NCI-H1694 treated with DMSO at 0.1 percent for 48 hours (cell line): ENCODE results near the gene SPACA7.

ENCODE experiments used
- DNase-seq: peaks from one replicate; lab custom pipeline; 2025; lab: John Stamatoyannopoulos, UW

SPACA7 gene

DNA sequence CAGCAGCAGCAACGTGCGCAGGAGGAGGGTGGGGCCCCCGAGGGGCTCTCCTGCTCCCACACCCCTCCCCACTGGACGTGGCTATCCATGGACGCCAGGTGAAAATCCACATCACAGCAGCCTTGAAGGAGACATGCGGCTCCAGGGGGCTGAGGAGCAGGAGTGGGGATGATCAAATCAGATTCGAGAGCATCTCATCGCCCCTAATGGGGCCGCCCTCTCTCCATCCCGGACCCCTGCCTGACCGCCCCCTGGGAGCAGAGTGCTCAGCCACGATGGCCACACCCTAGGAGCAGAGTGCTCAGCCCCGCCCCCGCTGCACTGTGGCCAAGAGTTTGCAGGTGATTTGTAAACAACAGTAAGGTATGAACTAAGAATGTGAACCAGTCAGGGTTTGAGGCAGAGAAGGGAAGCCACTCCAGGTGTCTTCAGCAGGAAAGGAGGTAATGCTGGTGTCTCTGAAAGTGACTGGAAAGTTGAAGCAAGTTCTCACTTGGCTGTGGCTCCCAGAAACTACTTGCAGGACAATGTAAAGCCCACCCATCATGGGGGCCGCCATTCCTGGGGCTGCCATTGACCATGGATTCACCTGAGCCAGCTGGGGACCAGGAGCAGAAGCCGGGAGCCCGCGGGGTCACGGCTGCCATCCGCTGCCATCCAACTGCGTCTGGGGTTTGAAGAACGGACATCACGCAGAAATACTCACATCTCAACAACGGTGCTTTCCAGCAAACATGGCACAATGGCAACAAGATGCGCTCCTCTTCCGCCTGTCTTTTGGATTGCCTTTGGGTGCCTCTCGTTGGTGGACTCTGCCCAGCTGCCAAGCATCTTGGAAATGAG lies 71.8 kb downstream of the SPACA7 start:
- no peak for DNase-seq

DNA sequence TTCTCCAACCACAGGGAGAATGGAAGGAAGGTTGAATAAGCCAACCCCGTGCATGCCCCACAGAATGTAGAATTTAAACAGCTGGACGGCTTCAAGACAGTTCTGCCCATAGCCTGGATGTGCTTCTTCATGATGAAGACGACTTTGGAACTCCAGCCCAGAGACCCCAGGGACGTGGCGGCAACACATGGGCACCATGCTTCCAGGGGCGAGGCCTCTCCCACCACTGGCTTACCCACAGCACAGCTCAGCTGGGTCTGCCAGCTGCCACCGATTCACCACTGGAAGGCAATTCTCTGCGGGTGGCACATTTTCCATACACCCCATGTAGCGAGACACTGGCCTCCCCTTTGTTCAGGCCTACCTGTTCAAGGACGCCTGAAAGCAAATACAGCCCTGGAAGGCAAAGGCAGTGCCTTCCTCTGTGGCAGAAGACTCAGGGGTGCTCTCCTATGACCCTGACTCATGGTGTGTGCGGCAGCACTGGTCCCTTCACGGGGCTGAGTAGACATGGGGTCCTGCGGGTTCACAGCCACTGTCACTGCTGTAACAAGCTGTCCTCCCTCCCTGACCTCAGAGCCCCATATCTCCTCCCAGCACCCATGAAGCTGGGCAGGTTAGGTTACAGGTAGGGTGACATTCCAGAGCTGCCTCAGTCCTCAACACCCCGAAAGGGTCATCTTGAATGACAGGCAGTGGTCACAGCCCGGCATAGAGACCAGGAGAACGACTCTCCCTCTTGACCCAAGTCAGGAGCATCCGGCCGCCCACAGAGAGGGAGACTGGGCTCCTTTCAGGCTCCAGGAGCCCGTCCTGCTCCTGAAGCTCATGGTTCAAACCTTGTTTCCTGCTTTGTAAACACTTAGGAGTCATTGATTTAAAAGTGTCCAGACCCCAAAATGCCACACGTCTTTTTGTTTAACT lies 72.7 kb downstream of the SPACA7 start:
- DNase-seq, result no peak

DNA sequence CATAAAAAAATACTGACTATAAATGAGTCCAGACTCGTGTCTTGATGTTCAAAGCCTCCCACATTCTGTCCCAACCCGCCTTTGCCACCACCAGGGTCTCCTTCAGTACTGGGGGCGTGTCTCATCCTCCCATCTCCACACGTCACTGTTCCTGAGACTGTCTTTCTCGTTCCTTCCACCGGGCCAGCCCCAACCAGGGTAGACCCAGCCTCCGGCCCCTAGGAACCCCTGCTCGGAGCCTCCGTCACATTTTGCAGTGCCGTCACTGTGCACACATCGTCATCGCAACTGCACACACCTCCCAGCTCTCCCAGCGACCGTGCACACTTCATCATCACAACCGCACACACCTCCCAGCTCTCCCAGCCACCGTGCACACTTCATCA lies 73.4 kb downstream of the SPACA7 start:
- DNase-seq, result no peak

DNA sequence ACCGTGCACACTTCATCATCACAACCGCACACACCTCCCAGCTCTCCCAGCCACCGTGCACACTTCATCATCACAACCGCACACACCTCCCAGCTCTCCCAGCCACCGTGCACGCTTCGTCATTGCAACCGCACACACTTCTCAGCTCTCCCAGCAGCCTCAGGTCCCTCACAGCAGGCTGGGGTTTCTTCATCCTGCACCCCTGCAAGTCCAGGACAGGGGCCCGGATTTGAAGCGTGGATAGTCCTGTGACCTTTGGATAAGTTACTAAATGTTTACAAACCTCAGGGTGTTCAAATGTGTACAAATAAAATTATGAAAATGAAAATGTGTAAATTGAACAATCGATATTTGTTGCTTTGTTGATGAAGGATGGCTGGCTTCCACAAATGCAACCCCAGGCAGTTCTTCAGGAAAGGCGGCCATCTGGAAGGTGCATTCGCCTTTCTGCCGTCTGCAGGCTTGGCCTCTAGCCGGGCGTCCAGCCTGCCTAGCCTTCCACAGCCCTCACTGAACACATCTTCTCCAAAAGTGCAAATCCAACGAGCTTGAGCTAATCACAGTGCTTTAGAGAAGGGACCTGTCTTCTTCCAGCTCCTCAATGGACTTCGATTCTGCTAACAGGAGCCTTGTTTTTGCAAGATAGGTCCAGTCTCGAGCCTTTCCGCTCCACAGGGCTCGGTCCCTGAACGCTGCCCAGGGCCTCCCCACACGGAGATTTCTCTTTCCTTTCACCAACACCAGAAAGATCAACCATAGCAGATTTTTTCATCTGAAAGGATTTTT lies 74.2 kb downstream of the SPACA7 start:
- no peak for DNase-seq

DNA sequence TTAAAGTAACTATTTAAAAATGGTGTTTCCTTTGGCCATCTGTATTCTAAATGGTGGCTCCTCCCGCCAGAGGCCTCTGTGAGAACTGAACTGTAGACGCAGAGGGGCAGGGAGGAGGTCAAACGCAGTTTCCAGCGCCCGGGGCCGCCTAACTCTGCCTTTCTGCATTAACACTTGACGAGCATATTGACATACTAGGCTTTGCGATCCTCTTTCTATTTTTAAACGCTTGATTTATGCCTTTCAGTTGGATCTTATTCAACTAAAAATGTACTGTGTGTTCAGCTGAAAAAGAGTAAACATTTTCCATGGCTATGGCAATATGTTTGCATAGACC lies 74.7 kb downstream of the SPACA7 start:
- no peak for DNase-seq

DNA sequence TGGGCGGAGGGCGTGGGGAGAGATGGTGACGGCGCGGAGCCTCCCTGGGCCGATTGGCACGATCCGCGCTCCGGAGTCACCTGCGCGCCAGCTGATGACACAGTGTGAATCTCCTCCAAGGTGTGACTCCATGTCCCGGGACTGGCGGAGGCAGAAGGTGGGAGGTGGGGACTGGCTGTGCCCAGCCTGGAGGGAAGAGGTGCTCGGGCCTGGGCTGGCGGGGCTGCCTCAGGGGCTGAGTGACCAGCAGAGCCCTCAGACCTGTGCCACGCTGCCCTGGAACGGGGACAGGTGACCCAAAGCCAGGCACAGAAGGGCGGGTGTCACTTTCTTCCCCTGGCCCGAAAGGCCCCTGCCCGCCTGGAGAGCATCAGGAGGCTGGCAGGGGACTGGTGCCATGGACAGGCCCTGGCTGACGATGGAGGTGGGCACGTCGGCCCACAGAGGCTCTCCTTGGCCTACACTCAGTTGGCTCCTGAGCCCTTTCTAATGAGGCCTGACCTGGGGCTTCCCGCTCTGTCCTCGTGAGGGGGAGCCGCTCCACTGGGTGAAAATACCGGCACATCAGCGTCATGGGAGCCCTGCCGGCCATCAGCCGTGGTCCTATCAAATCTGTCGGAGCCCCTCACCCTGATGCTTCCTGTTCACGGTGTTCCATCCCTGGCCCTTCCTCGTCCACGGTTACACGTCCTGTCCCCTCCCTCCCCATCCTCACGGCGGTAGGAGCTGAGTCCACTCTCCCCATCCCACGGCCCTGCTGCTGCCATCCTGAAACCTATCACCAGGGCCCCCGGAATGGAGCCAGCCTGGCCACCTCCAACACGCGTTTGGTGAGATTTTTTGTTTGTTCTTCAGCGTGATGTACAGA lies 75.6 kb downstream of the SPACA7 start:
- no peak for DNase-seq

DNA sequence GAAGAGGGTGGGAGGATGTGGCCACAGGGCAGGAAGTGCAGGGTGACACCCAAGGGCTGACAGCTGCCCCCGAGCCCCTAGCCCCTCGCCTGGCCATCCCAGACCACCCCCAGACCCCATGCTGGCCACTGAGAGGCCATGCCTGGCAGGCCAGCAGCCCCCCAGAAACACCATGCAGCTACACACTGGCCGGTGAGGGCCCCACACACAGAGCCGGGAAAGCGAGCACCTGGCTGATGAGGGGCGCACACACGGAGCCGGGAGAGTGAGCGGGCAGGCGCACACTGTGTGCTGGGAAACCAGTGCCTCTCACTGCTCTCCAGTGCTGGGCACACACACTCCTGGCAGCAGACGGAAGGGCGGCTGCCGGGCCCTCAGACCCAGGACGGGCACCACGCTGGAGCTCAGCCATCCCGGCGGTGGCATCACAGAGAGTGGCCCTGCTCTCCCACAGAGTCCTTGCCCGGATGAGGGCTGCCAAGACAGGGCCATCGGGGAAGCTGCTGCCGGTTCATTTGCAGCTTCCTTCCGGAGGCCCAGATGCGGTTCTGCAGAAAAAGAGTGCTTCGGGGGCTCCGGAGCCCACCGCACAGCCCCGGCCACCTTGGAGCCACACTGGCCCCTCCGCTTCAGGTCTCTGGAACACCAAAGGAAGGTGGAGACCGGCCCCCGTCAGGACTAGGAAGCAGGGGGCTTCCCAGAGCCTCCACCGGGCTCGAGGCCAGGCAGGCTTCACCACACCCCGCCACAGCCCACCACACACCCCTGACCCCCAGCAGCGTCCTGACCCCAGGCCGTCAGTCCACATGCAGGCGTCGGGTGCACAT lies 76.4 kb downstream of the SPACA7 start:
- no peak for DNase-seq

DNA sequence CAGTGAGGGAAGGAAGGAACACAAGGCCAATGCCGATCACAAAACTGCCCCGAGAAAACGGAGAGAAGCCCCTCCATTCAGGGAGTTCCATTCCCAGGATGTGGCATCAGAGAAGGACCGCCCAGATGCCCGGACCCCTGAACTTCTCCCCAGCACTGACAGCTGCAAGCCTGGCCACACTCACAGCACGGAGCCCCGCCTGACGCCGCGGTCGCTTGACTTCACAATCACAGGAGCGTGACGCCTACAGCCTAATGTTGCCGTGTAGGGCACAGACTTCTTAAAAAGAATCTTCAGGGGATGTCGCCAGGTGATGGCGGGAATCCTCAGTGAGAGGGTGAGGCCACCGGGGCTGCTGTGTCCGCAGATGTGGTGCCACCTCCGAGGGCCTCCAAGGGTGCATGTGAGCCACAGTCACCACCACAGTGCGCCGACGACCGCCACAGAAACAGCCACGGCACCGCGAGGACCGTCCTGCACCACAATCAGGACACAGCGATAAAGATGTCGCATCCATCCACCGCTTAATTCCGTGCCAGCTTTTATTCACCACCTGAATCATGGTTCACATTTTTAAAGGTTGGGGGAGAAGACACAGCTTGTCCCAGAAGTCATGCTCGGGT lies 77.2 kb downstream of the SPACA7 start:
- DNase-seq, result no peak

DNA sequence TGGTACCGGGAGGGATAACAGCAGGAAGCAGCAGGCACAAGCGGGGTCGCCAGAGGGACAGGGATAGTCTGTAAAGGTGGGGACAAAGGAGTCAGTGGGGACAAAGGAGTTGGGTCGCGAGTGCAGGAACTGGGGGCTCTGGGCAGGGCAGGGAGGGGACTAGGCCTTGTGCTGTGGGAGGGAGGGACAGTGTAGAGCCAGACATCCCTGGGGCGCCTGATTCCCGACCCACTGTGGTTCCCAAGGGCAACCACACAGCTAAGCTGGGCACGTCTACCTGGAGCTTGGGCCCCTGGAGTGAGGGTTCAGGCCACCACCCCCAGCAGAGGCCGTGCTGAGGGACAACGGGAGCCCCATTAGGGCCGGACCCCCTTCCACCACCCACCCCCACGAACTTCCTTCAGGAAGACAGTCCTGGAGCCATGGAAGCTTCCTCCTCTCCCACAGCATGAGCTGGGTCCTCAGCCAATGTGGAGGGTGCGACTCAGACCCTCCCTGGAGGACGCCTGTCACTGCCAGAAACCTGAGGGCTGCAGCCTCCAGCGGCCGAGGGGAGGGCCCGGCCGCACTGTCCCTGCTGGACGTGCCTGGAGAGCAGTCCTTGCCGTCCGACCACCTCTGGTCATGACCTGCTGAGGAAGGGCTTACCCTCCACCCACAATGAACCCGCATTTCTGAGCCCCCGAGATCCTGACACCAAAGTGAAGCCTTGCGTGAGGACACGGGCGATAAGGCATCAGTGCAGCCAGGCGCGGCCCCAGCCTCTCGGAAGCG lies 77.9 kb downstream of the SPACA7 start:
- no peak for DNase-seq

DNA sequence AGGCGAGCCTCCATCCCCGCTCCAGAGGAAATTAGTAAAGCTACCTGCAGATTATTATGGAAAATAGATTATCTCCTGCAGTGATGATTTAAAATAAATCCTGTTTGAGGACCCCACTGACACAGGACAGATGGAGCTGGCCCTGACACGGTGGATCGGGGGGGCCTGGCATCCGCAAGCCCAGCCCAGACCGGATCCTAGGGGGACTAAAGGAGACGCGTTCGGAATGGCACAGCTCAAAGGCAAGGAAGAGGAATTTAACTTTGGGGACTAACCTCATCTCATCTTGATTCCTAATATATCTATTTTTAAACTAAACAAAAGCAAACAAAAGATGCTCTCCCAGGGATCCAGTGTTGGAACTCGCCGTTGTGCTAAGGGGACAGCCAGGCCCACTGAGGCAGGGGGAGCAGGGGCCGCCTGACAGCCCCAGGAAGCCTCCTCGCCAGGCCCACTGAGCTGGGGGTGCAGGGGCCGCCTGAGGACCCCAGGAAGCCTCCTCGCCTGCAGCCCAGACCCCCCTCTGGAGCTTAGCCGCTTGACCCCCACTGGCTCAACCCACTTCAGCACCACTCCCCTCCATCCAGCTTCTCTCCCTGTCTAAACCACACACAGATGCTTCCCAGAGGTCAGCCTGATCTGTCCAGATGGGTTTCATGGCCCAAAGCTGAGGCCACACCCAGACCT lies 78.6 kb downstream of the SPACA7 start:
- DNase-seq, result no peak

DNA sequence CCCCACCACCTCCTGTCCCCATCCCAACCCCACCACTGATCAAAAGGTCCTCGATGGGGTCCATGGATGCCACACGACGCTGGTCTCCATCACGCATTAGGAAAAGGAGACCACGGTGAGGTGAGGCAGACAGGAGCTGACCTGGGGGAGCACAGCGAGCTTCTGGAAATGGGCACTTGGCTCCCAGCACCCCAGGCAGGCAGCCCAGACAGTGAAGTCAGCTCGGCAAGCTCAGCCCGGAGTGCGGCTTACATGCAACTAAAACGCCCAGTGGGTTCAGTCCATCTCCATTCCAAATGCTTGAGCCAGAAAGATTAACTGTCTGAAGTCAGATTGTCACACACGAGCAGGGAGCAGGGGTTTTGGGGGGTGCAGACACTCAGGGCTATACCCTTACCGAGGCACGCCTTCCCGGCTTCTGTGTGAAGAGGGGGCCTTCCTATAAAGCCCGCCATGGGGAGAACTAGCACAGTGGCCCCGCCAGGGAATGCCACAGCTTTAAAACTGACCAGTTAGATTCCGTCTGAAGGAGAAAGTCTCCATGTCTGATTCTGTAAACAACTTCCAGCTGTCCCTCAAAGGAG lies 79.4 kb downstream of the SPACA7 start:
- no peak for DNase-seq

DNA sequence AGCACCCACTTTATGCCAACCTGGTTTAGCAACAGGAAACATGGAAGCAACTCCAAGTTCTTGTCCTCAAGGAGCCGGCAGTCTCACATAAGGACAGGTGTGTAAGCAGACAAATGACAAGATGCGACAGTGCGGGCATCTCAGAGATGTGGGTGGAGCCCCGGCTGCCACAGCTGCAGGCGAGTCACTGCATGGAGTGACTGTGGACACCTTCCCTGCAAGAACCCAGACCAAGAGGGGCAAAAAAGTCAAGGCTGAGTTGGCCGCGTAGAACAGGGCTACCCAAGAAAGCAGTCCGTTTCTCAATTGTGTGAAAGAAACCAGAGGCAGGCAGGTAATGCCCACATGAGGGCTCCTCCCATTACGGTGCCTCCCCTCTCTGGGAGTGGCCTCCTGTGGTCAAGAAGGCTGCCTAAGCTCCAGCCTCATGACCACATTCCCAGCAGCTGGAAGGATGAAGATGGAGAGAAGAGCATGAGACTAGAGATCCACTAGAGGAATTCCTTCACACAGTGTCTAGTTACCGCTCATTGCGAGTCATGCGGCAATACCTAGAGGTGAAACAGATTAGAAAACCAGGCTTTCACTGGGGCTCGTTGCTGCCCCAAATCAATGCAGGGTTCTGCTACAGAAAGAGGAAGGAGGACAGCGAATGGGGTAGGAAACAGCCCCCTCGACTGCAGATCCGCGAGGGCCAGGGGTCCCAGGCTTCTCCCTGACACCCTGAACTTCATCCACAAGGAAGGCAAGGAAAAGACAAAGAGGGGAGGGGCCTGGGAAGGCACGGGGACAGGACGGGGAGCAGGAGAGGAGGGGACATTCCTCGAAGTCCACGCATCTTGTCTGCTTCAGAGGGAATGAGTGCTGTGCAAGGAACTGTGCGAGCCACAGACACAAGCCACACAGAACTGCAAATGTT lies 80.2 kb downstream of the SPACA7 start:
- DNase-seq, result no peak

DNA sequence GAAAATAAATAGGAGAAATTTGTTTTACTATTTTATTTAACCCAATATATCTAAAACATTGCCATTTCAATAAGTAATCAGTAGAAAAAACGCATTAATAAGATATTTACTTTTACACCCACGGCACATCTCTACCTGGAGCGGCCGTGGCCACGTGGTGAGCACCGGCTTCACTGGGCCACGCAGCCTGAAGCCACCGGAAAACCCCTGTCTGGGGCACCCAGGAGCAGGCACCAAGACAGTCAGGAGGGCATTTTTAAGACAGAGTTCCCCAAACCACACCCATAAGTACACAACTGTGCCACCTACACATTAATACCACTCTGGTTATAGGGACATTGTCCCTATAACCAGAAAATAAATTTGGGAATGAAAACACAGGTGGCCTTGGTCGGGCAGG lies 80.9 kb downstream of the SPACA7 start:
- DNase-seq, result no peak

DNA sequence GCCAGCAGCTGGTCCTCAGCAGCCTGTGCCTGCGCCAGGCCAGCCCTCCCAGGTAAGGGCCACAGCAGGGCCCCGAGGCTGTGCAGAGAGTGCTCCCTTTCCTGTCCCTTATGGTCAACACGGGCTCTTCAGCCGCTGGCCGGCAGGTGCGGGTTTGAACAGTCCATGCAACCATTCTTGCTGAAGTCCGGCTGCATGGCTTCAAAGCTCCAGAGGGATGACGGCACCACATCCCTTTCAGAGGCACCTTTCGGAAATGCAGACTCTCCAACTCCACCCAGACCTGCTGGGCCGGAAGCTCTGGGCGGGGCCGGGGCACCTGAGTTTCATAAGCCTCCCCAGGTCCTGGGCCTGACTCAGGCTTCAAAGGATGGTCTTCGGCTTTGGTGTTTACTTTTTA lies 81.3 kb downstream of the SPACA7 start:
- DNase-seq, result no peak

DNA sequence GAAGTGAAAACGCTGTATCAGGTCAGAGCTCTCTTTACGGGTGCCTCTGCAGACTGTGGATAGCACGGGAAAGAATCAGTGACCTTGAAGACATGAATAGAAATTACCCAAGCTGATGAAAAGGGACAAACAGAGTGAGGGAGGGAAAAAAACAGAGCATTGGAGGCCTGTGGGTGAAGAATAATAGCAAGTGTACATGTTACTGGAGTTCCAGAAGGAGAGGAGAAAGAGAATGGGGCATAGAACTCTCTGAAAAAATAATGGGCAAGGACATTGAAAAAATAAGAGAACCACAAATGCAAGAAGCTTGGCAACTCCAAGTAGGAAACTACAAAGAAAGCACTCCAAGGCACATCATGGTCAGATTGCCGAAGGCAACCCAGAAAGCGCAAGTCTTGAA lies 86.3 kb downstream of the SPACA7 start:
- no peak for DNase-seq

DNA sequence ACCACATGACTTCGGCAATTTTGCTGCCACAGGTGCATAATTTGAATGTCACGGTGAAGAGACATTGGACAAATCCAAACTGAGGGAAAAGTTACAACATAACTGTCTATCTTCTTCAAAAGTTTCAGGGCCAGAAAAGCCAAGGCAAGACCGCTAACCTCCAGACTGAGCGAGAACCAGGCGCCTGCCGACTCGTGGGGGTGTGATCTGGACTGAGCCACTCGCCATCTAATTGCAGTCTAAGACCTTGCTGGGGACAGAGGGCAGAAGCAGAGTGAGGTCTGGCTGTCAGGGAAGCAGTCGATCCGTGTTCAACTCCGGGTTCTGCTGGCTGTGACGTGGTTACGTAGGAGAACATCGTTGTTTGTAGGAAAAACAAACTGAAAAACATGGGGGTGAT lies 88.6 kb downstream of the SPACA7 start:
- DNase-seq, result no peak
